Type B pancreatic cell (in vitro differentiated cells): Measurements from ENCODE around the gene SPG7. TPM values are rescaled to one million over a fixed set of nuclear protein-coding genes. Genes with fewer than 3 reads are reported as not detected.
"Not testable (repeated sequence)": the region's sequence is repeated elsewhere in the genome, so short reads cannot be mapped to it uniquely, and the experiment has no call there.

Source experiments
- DNase-seq: peaks from one replicate; pipeline ENCODE4 v3.0.0; 2021; ENCODE audit warnings: mixed read lengths; ENCODE audit not compliant: unreplicated experiment; ENCODE audit errors: extremely low spot score
- H3K27ac Mint-ChIP-seq: 2 replicates; pipeline ENCODE4 v1.8.0; 2021; ENCODE audit warnings: mild to moderate bottlenecking, mixed read lengths
- H3K27me3 Mint-ChIP-seq: 2 replicates; pipeline ENCODE4 v1.8.0; 2021; ENCODE audit warnings: mixed read lengths
- H3K36me3 Mint-ChIP-seq: 2 replicates; pipeline ENCODE4 v1.8.0; 2021; ENCODE audit warnings: mixed read lengths
- H3K4me1 Mint-ChIP-seq: one replicate; pipeline ENCODE4 v1.8.0; 2021; ENCODE audit warnings: mixed read lengths; ENCODE audit not compliant: unreplicated experiment
- H3K4me3 Mint-ChIP-seq: 2 replicates; pipeline ENCODE4 v1.8.0; 2021; ENCODE audit warnings: mild to moderate bottlenecking, mixed read lengths
- H3K9me3 Mint-ChIP-seq: 2 replicates; pipeline ENCODE4 v1.8.0; 2021; ENCODE audit warnings: mixed read lengths
- CTCF ChIP-seq: fragments of 200-600 bp; sonication (generic); conservative IDR thresholded peaks from 2 replicates; pipeline ENCODE4 v1.5.0; 2021; ENCODE audit warnings: antibody characterized with exemption, mild to moderate bottlenecking
- total RNA-seq: library from RNA; stranded (reverse); gene quantifications from 2 replicates; pipeline ENCODE4 v1.2.1, GENCODE V29; 2021; ENCODE audit warnings: low replicate concordance

Gene SPG7
- total RNA-seq, 1 donor from 2014 or later = 129 TPM

- no peaks in the 10 kb centered on the region for H3K4me1 Mint-ChIP-seq
- H3K4me3 Mint-ChIP-seq = no peak overlapping the region
- no peak for DNase-seq
- H3K36me3 Mint-ChIP-seq = no peaks in the 10 kb centered on the region
- TF ChIP-seq CTCF = no peak
- H3K27me3 Mint-ChIP-seq = no peaks in the 10 kb centered on the region
- no peaks in the 10 kb centered on the region for H3K9me3 Mint-ChIP-seq
- no peak overlapping the region for H3K27ac Mint-ChIP-seq
Observed at GRCh38 chr16:89586853-89587252, 78.7 kb downstream of the SPG7 start.

GRCh38 chr16:89587676-89588075 lies 79.5 kb downstream of the SPG7 start:
- H3K4me3 Mint-ChIP-seq, H3K4me1 Mint-ChIP-seq, DNase-seq, H3K9me3 Mint-ChIP-seq, H3K36me3 Mint-ChIP-seq, H3K27me3 Mint-ChIP-seq, H3K27ac Mint-ChIP-seq: not testable (repeated sequence)

- Mint-ChIP-seq H3K4me3 (no peak overlapping the region), H3K9me3 (no peaks in the 10 kb centered on the region), H3K4me1 (no peaks in the 10 kb centered on the region), H3K27me3 (no peaks in the 10 kb centered on the region), H3K27ac (no peak overlapping the region), H3K36me3 (no peaks in the 10 kb centered on the region)
- DNase-seq = no peak
- TF ChIP-seq CTCF = no peak
Observed at GRCh38 chr16:89588413-89589109, 80.4 kb downstream of the SPG7 start.

- Mint-ChIP-seq H3K4me3 (no peak overlapping the region), H3K36me3 (no peaks in the 10 kb centered on the region), H3K27ac (no peak overlapping the region), H3K4me1 (no peaks in the 10 kb centered on the region), H3K9me3 (no peaks in the 10 kb centered on the region), H3K27me3 (no peaks in the 10 kb centered on the region)
- no peak for TF ChIP-seq CTCF
- no peak for DNase-seq
Observed at GRCh38 chr16:89589241-89589926, 81.2 kb downstream of the SPG7 start.

GRCh38 chr16:89593841-89594240 lies 85.6 kb downstream of the SPG7 start:
- Mint-ChIP-seq H3K9me3 (no peaks in the 10 kb centered on the region), H3K27ac (no peak overlapping the region), H3K36me3 (no peaks in the 10 kb centered on the region), H3K4me3 (no peak overlapping the region), H3K4me1 (no peaks in the 10 kb centered on the region), H3K27me3 (no peaks in the 10 kb centered on the region)
- TF ChIP-seq CTCF = no peak
- DNase-seq = no peak

- H3K9me3 Mint-ChIP-seq = no peaks in the 10 kb centered on the region
- no peak for DNase-seq
- no peak overlapping the region for H3K27ac Mint-ChIP-seq
- no peak for TF ChIP-seq CTCF
- H3K4me3 Mint-ChIP-seq = no peak overlapping the region
- no peaks in the 10 kb centered on the region for H3K36me3 Mint-ChIP-seq
- no peaks in the 10 kb centered on the region for H3K4me1 Mint-ChIP-seq
- H3K27me3 Mint-ChIP-seq = no peaks in the 10 kb centered on the region
Observed at GRCh38 chr16:89595330-89596060, 87.3 kb downstream of the SPG7 start.
